Hepatocyte (in vitro differentiated cells): ENCODE data around the gene RUSC1.

Experiments used
- EZH2 ChIP-seq: fragments of 200-600 bp; sonication (generic); IDR thresholded peaks from 2 replicates; pipeline ENCODE4 v1.6.1; 2016; ENCODE audit warnings: antibody characterized with exemption, mild to moderate bottlenecking, borderline replicate concordance
- TF ChIP-seq, protein P1 (sequence below): fragments of 200-600 bp; sonication (generic); IDR thresholded peaks from 2 replicates; pipeline ENCODE4 v1.5.1; 2016; ENCODE audit warnings: antibody characterized with exemption, mild to moderate bottlenecking; ENCODE audit not compliant: poor library complexity

DNA sequence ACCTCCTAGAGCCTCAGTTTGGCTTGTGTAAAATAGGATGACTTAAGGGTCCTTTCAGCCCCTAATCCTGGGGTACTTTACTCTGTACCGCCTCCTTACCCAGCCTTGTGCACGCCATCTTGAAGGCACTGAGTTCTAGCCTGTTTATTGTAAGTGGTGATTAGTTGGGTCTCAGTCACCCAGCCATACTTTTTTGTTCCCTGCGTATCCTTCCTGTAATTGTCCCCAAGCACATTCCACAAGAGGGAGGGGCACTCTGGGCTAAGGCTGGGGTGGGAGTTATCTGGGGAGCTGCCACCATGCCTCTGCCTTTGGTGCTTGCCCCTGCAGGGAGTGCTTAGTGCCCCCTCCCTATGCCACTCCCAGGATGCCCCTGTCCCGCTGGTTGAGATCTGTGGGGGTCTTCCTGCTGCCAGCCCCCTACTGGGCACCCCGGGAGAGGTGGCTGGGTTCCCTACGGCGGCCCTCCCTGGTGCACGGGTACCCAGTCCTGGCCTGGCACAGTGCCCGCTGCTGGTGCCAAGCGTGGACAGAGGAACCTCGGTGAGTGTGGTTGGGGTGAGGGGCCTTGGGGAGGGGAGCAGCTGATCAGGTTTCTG is 11.2 kb upstream of the RUSC1 start:
- TF ChIP-seq, protein P1, sequence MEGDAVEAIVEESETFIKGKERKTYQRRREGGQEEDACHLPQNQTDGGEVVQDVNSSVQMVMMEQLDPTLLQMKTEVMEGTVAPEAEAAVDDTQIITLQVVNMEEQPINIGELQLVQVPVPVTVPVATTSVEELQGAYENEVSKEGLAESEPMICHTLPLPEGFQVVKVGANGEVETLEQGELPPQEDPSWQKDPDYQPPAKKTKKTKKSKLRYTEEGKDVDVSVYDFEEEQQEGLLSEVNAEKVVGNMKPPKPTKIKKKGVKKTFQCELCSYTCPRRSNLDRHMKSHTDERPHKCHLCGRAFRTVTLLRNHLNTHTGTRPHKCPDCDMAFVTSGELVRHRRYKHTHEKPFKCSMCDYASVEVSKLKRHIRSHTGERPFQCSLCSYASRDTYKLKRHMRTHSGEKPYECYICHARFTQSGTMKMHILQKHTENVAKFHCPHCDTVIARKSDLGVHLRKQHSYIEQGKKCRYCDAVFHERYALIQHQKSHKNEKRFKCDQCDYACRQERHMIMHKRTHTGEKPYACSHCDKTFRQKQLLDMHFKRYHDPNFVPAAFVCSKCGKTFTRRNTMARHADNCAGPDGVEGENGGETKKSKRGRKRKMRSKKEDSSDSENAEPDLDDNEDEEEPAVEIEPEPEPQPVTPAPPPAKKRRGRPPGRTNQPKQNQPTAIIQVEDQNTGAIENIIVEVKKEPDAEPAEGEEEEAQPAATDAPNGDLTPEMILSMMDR = no peak
- no peak for TF ChIP-seq EZH2
